GM12801 (cell line): ENCODE data around the gene GRIPAP1.

Experiments
- TF ChIP-seq, protein P1 (sequence below): IDR thresholded peaks from one replicate; pipeline ENCODE4 v1.5.1; 2011; ENCODE audit warnings: control low read depth; ENCODE audit not compliant: insufficient read length; ENCODE audit errors: extremely low read depth

The GRIPAP1 gene

DNA sequence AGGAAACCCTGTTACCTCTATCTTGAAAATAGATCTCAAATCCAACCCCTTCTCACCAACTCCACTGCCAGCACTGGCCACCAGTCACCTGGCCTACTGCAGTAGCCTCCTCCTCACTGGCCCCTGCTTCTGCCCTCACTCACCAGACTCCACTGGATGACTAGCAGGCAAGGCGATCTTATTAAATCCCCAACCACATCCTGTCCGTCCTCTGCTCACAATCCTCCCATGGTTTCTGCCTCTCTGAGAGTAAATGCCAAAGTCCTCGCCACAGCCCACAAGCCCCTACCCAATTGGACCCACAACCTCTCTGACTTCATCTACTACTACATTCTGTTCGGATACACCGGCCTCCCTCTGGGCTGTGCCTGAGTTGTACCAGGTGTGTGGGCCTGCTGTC is 77.8 kb downstream of the GRIPAP1 start:
- TF ChIP-seq, protein P1, sequence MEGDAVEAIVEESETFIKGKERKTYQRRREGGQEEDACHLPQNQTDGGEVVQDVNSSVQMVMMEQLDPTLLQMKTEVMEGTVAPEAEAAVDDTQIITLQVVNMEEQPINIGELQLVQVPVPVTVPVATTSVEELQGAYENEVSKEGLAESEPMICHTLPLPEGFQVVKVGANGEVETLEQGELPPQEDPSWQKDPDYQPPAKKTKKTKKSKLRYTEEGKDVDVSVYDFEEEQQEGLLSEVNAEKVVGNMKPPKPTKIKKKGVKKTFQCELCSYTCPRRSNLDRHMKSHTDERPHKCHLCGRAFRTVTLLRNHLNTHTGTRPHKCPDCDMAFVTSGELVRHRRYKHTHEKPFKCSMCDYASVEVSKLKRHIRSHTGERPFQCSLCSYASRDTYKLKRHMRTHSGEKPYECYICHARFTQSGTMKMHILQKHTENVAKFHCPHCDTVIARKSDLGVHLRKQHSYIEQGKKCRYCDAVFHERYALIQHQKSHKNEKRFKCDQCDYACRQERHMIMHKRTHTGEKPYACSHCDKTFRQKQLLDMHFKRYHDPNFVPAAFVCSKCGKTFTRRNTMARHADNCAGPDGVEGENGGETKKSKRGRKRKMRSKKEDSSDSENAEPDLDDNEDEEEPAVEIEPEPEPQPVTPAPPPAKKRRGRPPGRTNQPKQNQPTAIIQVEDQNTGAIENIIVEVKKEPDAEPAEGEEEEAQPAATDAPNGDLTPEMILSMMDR: no peak

DNA sequence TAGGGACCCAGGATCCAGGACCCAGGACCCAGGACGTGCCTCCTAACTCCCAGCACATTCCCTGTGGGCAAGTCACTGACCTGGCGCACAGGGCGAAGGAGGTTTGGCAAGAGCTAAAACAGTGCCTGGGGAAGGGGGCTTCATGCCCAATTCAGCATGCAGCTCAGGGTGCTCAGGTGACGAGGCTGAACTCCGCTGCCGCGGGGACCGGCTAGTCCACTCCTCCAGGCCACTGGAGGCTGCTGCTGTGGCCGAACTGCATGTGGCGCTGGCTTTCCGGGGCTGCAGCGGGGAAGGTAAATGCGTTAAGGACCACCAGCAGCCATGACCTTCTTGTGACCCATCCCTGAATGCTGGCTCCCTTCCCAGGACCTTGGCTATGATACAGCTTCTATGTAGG is 78.3 kb downstream of the GRIPAP1 start:
- TF ChIP-seq, protein P1: no peak
